ENCODE measurements around the gene SMYD3. TPM values are rescaled to one million over a fixed set of nuclear protein-coding genes. Genes with fewer than 3 reads are reported as not detected.

The SMYD3 gene
- total and polyA plus RNA-seq, 10 of the 15 experiments (the other 5 are each of a cell fraction or from before 2014, with no cell fraction given), result 18.3 to 54.0 (median 24.8) TPM

DNA sequence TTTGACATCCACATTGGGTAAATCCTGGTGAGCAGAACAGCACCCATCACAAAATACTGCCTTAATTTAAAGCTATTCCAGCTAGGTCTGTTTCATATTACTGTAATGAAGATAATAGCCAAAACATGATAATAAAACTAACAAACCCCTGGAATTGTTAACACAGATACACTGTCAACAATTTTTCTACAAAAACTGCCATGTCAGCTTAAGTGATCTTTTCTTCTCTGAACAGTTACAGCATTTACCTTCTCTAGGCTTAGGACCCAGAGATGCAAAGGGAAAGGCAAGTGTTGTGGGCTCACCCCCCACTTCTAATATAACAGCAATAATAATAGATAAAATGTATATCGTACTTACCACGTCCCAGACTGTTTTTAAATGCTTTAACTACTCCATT is 92.1 kb downstream of the SMYD3 start:
- ChIA-PET SMC1A (ENCODE audit: uncharacterized antibody, unreplicated experiment) (no interaction called here), POLR2A (no interaction called here), RAD21 (ENCODE audit: unreplicated experiment) (no interaction called here), CTCF (no interaction called here)
- 94% methylated on average over 2 of the region's 2 CpGs for WGBS (ENCODE audit: insufficient coverage, insufficient replicate concordance, low lambda C conversion rate, missing lambda C conversion rate)
- no peak for TF ChIP-seq KAT2A (conservative IDR thresholded peaks at IDR 0.05; ENCODE audit: control insufficient read depth, low read depth, low read length)
- no peak for TF ChIP-seq E4F1 (IDR thresholded peaks at IDR 0.05; ENCODE audit: borderline replicate concordance, partially characterized antibody)
- no peak for TF ChIP-seq NR2C1 (IDR thresholded peaks at IDR 0.05)
- no peak for TF ChIP-seq FOXM1 (IDR thresholded peaks at IDR 0.05; ENCODE audit: low read depth, low read length)
- no peak for TF ChIP-seq NFXL1 (IDR thresholded peaks at IDR 0.05; ENCODE audit: borderline replicate concordance)
- TF ChIP-seq CREB1 (IDR thresholded peaks at IDR 0.05; ENCODE audit: low read depth), result no peak
- no peak for TF ChIP-seq JUNB (IDR thresholded peaks at IDR 0.05)
- TF ChIP-seq BMI1 (IDR thresholded peaks at IDR 0.05; ENCODE audit: borderline replicate concordance), result no peak
- TF ChIP-seq, protein P1, sequence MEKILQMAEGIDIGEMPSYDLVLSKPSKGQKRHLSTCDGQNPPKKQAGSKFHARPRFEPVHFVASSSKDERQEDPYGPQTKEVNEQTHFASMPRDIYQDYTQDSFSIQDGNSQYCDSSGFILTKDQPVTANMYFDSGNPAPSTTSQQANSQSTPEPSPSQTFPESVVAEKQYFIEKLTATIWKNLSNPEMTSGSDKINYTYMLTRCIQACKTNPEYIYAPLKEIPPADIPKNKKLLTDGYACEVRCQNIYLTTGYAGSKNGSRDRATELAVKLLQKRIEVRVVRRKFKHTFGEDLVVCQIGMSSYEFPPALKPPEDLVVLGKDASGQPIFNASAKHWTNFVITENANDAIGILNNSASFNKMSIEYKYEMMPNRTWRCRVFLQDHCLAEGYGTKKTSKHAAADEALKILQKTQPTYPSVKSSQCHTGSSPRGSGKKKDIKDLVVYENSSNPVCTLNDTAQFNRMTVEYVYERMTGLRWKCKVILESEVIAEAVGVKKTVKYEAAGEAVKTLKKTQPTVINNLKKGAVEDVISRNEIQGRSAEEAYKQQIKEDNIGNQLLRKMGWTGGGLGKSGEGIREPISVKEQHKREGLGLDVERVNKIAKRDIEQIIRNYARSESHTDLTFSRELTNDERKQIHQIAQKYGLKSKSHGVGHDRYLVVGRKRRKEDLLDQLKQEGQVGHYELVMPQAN (conservative IDR thresholded peaks at IDR 0.05), result no peak
- TF ChIP-seq KDM1A (IDR thresholded peaks at IDR 0.05; ENCODE audit: borderline replicate concordance), result no peak
- no peak for TF ChIP-seq POU2F2 (IDR thresholded peaks at IDR 0.05; ENCODE audit: borderline replicate concordance, low read depth, low read length)
- no peak for TF ChIP-seq GABPA (IDR thresholded peaks at IDR 0.05; ENCODE audit: low read depth)
- no peak for TF ChIP-seq NR2F1 (conservative IDR thresholded peaks at IDR 0.05)
- intact Hi-C loops (cut with micrococcal nuclease; ENCODE audit: unreplicated experiment), result no loop called here
- Histone ChIP-seq H3K4me2 (ENCODE audit: control insufficient read depth, insufficient read depth) (no peak overlapping the region), H3K4me3 (no peak overlapping the region), H3K9me3 (replicated peaks; ENCODE audit: control insufficient read depth, insufficient read depth, low read length) (peaks cover 3% of the 10 kb centered on the region), H3K36me3 (ENCODE audit: control insufficient read depth in 2 of 2, insufficient read depth in 2 of 2, low read length in 1 of 2) (no peaks in the 10 kb centered on the region; a peak in 2 of 4 replicates), H3K27ac (ENCODE audit: control insufficient read depth, insufficient read depth) (no peak overlapping the region), H3K9ac (ENCODE audit: control insufficient read depth, insufficient read depth, low read length) (no peak overlapping the region), H2AFZ (ENCODE audit: control insufficient read depth, low read depth, low read length) (no peak overlapping the region), H3K79me2 (ENCODE audit: control insufficient read depth, insufficient read depth, low read length) (no peaks in the 10 kb centered on the region), H4K20me1 (ENCODE audit: control insufficient read depth, insufficient read depth) (no peaks in the 10 kb centered on the region), H3K4me1 (ENCODE audit: control insufficient read depth, insufficient read depth, low read length) (no peaks in the 10 kb centered on the region), H3K27me3 (replicated peaks in 1 of 2; ENCODE audit: control insufficient read depth in 2 of 2, insufficient read depth in 2 of 2, low read length in 1 of 2) (no peaks in the 10 kb centered on the region)
- no TSS peak for BruUV-seq (replicated peaks)
- FAIRE-seq (no peak), ATAC-seq (no peak), DNase-seq (ENCODE audit: low read depth, low spot score) (no peak)
- in situ Hi-C loops (cut with MboI), result no loop called here
